ENCODE measurements around the gene GRHL3. TPM values are rescaled to one million over a fixed set of nuclear protein-coding genes. Genes with fewer than 3 reads are reported as not detected.

The GRHL3 gene
- total and polyA plus RNA-seq, 11 donors = 0.03 to 0.61 TPM; not detected in 9

- H3K27ac ChIP-seq = no peak overlapping the region
- H3K4me3 ChIP-seq = no peak overlapping the region
- DNase-seq = no peak
- intact Hi-C loops (cut with DNase I) = loop anchor here in 1 of 10 donors (5.0 kb wide), 1 partner anchor 61 kb away; no protein-coding TSS in a partner anchor
- ATAC-seq = no peak
- H3K9me3 ChIP-seq = no peaks in the 10 kb centered on the region
- H3K4me1 ChIP-seq = peaks cover 0 to 17% (median 7%) of the 10 kb centered on the region in 12 donors
- 78 to 89% (median 81%) methylated on average over 6 to 7 of the region's 7 CpGs for WGBS, 4 donors
- H3K27me3 ChIP-seq = peaks cover 0 to 24% (median 12%) of the 10 kb centered on the region in 9 donors
- TF ChIP-seq, protein P1, sequence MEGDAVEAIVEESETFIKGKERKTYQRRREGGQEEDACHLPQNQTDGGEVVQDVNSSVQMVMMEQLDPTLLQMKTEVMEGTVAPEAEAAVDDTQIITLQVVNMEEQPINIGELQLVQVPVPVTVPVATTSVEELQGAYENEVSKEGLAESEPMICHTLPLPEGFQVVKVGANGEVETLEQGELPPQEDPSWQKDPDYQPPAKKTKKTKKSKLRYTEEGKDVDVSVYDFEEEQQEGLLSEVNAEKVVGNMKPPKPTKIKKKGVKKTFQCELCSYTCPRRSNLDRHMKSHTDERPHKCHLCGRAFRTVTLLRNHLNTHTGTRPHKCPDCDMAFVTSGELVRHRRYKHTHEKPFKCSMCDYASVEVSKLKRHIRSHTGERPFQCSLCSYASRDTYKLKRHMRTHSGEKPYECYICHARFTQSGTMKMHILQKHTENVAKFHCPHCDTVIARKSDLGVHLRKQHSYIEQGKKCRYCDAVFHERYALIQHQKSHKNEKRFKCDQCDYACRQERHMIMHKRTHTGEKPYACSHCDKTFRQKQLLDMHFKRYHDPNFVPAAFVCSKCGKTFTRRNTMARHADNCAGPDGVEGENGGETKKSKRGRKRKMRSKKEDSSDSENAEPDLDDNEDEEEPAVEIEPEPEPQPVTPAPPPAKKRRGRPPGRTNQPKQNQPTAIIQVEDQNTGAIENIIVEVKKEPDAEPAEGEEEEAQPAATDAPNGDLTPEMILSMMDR (IDR thresholded peaks at IDR 0.05) = no peak
- TF ChIP-seq POLR2A (IDR thresholded peaks at IDR 0.05) = no peak
- no peaks in the 10 kb centered on the region for H3K36me3 ChIP-seq
These were observed 6.7 kb downstream of the GRHL3 start for GRCh38 chr1:24325587-24326449.

DNA sequence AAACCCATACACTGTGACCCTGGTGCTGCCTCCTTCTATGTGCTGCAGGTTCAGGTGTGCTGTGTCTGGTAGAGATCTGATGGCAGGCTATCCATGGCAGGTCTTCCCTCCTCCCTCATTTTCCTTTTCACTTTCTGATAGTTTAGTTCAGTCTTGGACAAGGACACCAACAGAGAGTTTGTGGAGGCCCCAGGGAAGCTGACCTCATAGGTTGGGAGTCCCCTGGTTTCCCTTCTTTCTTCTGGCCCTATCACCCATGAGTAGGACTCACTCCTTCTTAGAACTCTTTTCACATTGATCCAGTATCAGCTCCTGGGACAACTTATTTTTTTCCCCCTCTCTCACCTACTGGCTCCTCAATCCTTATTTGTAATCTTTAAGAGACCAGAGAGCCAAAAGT lies 8.3 kb downstream of the GRHL3 start:
- Histone ChIP-seq H3K27me3 (peaks cover 0 to 9% (median 0%) of the 10 kb centered on the region in 9 donors), H3K4me1 (peaks cover 0 to 3% (median 0%) of the 10 kb centered on the region in 12 donors), H3K36me3 (no peaks in the 10 kb centered on the region), H3K27ac (no peak overlapping the region), H3K4me3 (no peak overlapping the region), H3K9me3 (no peaks in the 10 kb centered on the region)
- TF ChIP-seq, protein P1 (IDR thresholded peaks at IDR 0.05) = no peak
- no peak for TF ChIP-seq POLR2A (IDR thresholded peaks at IDR 0.05)
- no peak for DNase-seq
- intact Hi-C loops (cut with DNase I) = loop anchor here in 1 of 10 donors (5.0 kb wide), 1 partner anchor 60 kb away; no protein-coding TSS in a partner anchor
- ATAC-seq = no peak

DNA sequence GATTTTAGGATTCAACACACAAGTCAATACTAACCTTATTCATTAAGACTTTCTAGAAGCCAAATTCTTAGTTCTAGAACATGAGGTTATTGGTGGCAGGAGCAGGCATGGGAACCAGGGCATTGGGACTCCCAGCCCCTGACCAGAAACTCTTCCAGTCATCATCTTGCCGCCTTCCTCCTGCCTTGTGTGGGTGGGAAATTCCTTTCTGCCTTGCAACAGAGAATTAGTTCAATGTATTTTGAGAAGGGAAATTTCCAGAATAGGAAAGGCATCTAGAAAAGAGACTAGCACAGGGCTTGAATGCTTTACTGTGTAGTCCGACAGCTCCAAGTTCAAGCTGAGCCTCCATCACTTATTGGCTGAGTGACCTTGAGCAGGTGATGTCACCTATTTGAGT lies 8.7 kb downstream of the GRHL3 start:
- TF ChIP-seq, protein P1 (IDR thresholded peaks at IDR 0.05) = no peak
- no peak for TF ChIP-seq POLR2A (IDR thresholded peaks at IDR 0.05)
- H3K9me3 ChIP-seq = no peaks in the 10 kb centered on the region
- no peaks in the 10 kb centered on the region for H3K36me3 ChIP-seq
- intact Hi-C loops (cut with DNase I) = loop anchor here in 1 of 10 donors (5.0 kb wide), 1 partner anchor 59 kb away; no protein-coding TSS in a partner anchor
- H3K27me3 ChIP-seq = peaks cover 0 to 5% (median 0%) of the 10 kb centered on the region in 9 donors
- ATAC-seq (no peak), DNase-seq (no peak)
- H3K4me1 ChIP-seq = no peaks in the 10 kb centered on the region
- 79 to 89% (median 85%) methylated on average over 2 of the region's 2 CpGs for WGBS, 4 donors
- no peak overlapping the region for H3K4me3 ChIP-seq
- no peak overlapping the region for H3K27ac ChIP-seq

DNA sequence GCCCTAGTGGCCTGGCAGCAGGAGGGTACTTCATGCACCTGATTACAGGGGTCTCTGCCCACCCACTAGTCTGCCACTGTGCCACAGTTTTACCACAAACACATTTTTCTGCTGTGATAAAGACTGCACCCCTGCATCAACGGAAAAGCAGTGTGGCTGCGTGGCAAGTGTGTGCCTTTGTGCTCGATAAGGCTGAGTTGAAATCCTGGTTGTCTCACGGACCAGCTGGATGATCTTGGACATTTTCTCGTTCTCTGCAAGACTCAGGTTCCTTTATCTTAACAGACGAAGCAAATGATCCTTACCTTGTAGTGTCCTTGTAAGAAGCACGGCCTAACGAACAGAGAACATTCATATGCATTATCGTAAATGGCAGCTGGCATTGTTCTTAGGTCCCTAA lies 10.2 kb downstream of the GRHL3 start:
- ATAC-seq = no peak
- no peak for TF ChIP-seq POLR2A (IDR thresholded peaks at IDR 0.05)
- TF ChIP-seq, protein P1 (IDR thresholded peaks at IDR 0.05) = no peak
- DNase-seq = no peak
- Histone ChIP-seq H3K4me3 (no peak overlapping the region), H3K27me3 (no peaks in the 10 kb centered on the region), H3K9me3 (no peaks in the 10 kb centered on the region), H3K36me3 (no peaks in the 10 kb centered on the region), H3K4me1 (no peaks in the 10 kb centered on the region), H3K27ac (no peak overlapping the region)
- 81 to 93% (median 85%) methylated on average over 9 of the region's 9 CpGs for WGBS, 4 donors
- intact Hi-C loops (cut with DNase I) = loop anchor here in 1 of 10 donors (5.0 kb wide), 1 partner anchor 58 kb away; no protein-coding TSS in a partner anchor
